ENCODE measurements around the gene FAM221A. TPM values are rescaled to one million over a fixed set of nuclear protein-coding genes. Genes with fewer than 3 reads are reported as not detected.

Gene FAM221A
- total and polyA plus RNA-seq, 9 donors = 3.4 to 17.2 (median 5.2) TPM

DNA sequence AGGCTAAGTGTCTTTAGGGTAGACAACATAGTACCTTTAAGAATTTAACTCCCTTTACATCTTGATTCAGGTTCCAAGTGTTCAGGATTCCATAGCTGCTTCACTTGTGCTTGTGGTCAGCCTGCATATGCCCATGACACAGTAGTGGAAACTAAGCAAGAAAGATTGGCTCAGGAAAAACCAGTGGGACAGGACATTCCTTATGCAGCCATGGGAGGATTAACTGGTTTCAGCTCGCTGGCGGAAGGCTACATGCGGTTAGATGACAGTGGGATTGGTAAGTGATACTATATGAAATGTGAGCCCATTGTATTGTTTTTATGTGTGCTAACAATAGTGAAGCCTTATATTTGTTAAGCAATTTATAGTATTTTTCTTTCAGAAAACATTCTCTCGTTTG is 11.3 kb downstream of the FAM221A start:
- intact Hi-C loops (cut with DNase I) = no loop called here
- H3K36me3 ChIP-seq = no peaks in the 10 kb centered on the region
- DNase-seq = no peak
- TF ChIP-seq, protein P1, sequence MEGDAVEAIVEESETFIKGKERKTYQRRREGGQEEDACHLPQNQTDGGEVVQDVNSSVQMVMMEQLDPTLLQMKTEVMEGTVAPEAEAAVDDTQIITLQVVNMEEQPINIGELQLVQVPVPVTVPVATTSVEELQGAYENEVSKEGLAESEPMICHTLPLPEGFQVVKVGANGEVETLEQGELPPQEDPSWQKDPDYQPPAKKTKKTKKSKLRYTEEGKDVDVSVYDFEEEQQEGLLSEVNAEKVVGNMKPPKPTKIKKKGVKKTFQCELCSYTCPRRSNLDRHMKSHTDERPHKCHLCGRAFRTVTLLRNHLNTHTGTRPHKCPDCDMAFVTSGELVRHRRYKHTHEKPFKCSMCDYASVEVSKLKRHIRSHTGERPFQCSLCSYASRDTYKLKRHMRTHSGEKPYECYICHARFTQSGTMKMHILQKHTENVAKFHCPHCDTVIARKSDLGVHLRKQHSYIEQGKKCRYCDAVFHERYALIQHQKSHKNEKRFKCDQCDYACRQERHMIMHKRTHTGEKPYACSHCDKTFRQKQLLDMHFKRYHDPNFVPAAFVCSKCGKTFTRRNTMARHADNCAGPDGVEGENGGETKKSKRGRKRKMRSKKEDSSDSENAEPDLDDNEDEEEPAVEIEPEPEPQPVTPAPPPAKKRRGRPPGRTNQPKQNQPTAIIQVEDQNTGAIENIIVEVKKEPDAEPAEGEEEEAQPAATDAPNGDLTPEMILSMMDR (IDR thresholded peaks at IDR 0.05) = no peak
- TF ChIP-seq EP300 (IDR thresholded peaks at IDR 0.05) = no peak
- TF ChIP-seq POLR2A (IDR thresholded peaks at IDR 0.05) = no peak
- H3K27me3 ChIP-seq = no peaks in the 10 kb centered on the region
- H3K27ac ChIP-seq = no peak overlapping the region
- no peak overlapping the region for H3K4me3 ChIP-seq
- no peaks in the 10 kb centered on the region for H3K4me1 ChIP-seq (ENCODE audit: insufficient read depth)
- WGBS, 3 donors = 88 to 96% (median 92%) methylated on average over 4 of the region's 4 CpGs
- no peaks in the 10 kb centered on the region for H3K9me3 ChIP-seq

GRCh38 chr7:23693224-23693623 is 13.2 kb downstream of the FAM221A start:
- Histone ChIP-seq H3K27ac (no peak overlapping the region), H3K4me3 (no peak overlapping the region), H3K9me3 (no peaks in the 10 kb centered on the region), H3K27me3 (no peaks in the 10 kb centered on the region), H3K36me3 (no peaks in the 10 kb centered on the region), H3K4me1 (ENCODE audit: insufficient read depth) (no peaks in the 10 kb centered on the region)
- no peak for TF ChIP-seq EP300 (IDR thresholded peaks at IDR 0.05)
- TF ChIP-seq POLR2A (IDR thresholded peaks at IDR 0.05) = no peak
- TF ChIP-seq, protein P1 (IDR thresholded peaks at IDR 0.05) = no peak
- intact Hi-C loops (cut with DNase I) = no loop called here
- DNase-seq = no peak

GRCh38 chr7:23696916-23697441 is 17.0 kb downstream of the FAM221A start:
- Histone ChIP-seq H3K4me3 (no peak overlapping the region), H3K27ac (no peak overlapping the region), H3K36me3 (no peaks in the 10 kb centered on the region), H3K27me3 (no peaks in the 10 kb centered on the region), H3K4me1 (ENCODE audit: insufficient read depth) (no peaks in the 10 kb centered on the region), H3K9me3 (no peaks in the 10 kb centered on the region)
- TF ChIP-seq POLR2A (IDR thresholded peaks at IDR 0.05) = no peak
- TF ChIP-seq EP300 (IDR thresholded peaks at IDR 0.05) = no peak
- TF ChIP-seq, protein P1 (IDR thresholded peaks at IDR 0.05) = no peak
- intact Hi-C loops (cut with DNase I) = no loop called here
- DNase-seq = peak in 3 of 5 donors; percentile 32 to 47 (median 41)
- 24 to 50% (median 30%) methylated on average over 7 of the region's 7 CpGs for WGBS, 3 donors

DNA sequence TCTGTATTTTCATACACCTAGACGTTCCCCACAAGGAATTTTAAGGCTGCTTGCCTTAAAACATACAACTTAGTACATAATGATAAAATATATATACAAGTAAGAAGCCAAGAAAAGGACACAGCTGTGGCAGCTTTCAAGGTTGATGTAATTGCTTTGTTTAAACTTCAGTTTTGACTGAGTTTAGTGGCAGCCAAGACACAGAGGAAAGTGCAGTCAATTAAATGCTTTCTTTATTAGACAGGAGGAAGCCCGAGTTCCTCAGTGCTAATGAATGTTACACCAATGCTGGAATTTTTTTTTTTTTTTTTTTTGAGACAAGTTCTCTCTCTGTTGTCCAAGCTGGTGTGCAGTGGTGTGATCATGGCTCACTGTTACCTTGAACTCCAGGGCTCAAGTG is 18.8 kb downstream of the FAM221A start:
- no peaks in the 10 kb centered on the region for H3K36me3 ChIP-seq
- intact Hi-C loops (cut with DNase I) = no loop called here
- no peak for DNase-seq
- WGBS, 3 donors = 18 to 46% (median 26%) methylated on average over 2 of the region's 2 CpGs
- TF ChIP-seq EP300 (IDR thresholded peaks at IDR 0.05) (no peak), POLR2A (IDR thresholded peaks at IDR 0.05) (no peak)
- TF ChIP-seq, protein P1 (IDR thresholded peaks at IDR 0.05) = no peak
- H3K27me3 ChIP-seq = no peaks in the 10 kb centered on the region
- H3K27ac ChIP-seq = no peak overlapping the region
- no peaks in the 10 kb centered on the region for H3K9me3 ChIP-seq
- no peaks in the 10 kb centered on the region for H3K4me1 ChIP-seq (ENCODE audit: insufficient read depth)
- H3K4me3 ChIP-seq = no peak overlapping the region

Measured in ovary (tissue), 9 donors.